HEK293 (cell line): ENCODE data around the gene SERPINI1.

Source experiments
- CTCF ChIA-PET: fragments of 350-600 bp; formaldehyde crosslinking; extraction: SDS; loops from one replicate; lab custom pipeline; 2021; ENCODE audit warnings: antibody characterized with exemption; lab: Yijun Ruan, JAX
- POLR2A ChIA-PET: fragments of 300-600 bp; formaldehyde crosslinking; extraction: SDS; loops from one replicate; lab custom pipeline; 2020; ENCODE audit warnings: antibody characterized with exemption, inconsistent platforms; lab: Yijun Ruan, JAX
- H3K27ac ChIP-seq: fragments of 200-500 bp; sonication (Bioruptor generic); 2 replicates; pipeline ENCODE4 v1.5.1; 2014; ENCODE audit warnings: low read depth, low read length, control low read depth, inconsistent platforms; ENCODE audit errors: extremely low read depth
- H3K36me3 ChIP-seq, 2 experiments: fragments of 200-500 bp in 1 of 2; sonication (Bioruptor generic) in 1 of 2; 1 replicate in 1 of 2; 2 replicates in 1 of 2; pipeline ENCODE4 v1.5.1; 2014 to 2017; ENCODE audit warnings: inconsistent platforms in 2 of 2, low read length in 2 of 2; ENCODE audit not compliant: control insufficient read depth in 2 of 2, insufficient read depth in 1 of 2
- H3K4me1 ChIP-seq: fragments of 200-500 bp; sonication (Bioruptor generic); 2 replicates; pipeline ENCODE4 v1.5.1; 2014; ENCODE audit warnings: mild to moderate bottlenecking, low read length, inconsistent platforms; ENCODE audit not compliant: control insufficient read depth, insufficient read depth
- H3K4me3 ChIP-seq: 2 replicates; pipeline ENCODE4 v1.5.1; 2011; ENCODE audit warnings: low read depth, mild to moderate bottlenecking, control low read depth, low read length, moderate library complexity
- H3K9me3 ChIP-seq: fragments of 200-500 bp; sonication (Bioruptor generic); 2 replicates; pipeline ENCODE4 v1.5.1; 2014; ENCODE audit warnings: low read depth, low read length, inconsistent platforms; ENCODE audit not compliant: control insufficient read depth, insufficient read depth
- KLF9 ChIP-seq: fragments of 450-650 bp; formaldehyde crosslinking; IDR thresholded peaks from 2 replicates; pipeline ENCODE4 v1.5.1; 2016; ENCODE audit warnings: missing biosample characterization, missing genetic modification characterization, low read depth
- ZEB2 ChIP-seq: fragments of 450-650 bp; formaldehyde crosslinking; IDR thresholded peaks from 2 replicates; pipeline ENCODE4 v1.5.1; 2016; ENCODE audit warnings: missing biosample characterization, missing genetic modification characterization
- ZNF221 ChIP-seq: fragments of 450-650 bp; formaldehyde crosslinking; IDR thresholded peaks from 2 replicates; pipeline ENCODE4 v1.5.1; 2017; ENCODE audit warnings: missing biosample characterization, missing genetic modification characterization, borderline replicate concordance
- ZNF701 ChIP-seq: fragments of 450-650 bp; formaldehyde crosslinking; IDR thresholded peaks from 2 replicates; pipeline ENCODE4 v1.5.1; 2016; ENCODE audit warnings: missing biosample characterization, missing genetic modification characterization
- ZNF768 ChIP-seq: fragments of 450-650 bp; formaldehyde crosslinking; IDR thresholded peaks from 2 replicates; pipeline ENCODE4 v1.5.1; 2018; ENCODE audit warnings: missing biosample characterization, mild to moderate bottlenecking, missing genetic modification characterization
- TF ChIP-seq, protein P1 (sequence below): fragments of 450-650 bp; formaldehyde crosslinking; IDR thresholded peaks from 2 replicates; pipeline ENCODE4 v1.5.0; 2017; ENCODE audit warnings: missing biosample characterization, missing genetic modification characterization, borderline replicate concordance
- TF ChIP-seq, protein P2 (sequence below): fragments of 450-650 bp; formaldehyde crosslinking; IDR thresholded peaks from 2 replicates; pipeline ENCODE4 v1.5.1; 2016; ENCODE audit warnings: missing biosample characterization, missing genetic modification characterization
- TF ChIP-seq, protein P3 (sequence below): fragments of 450-650 bp; formaldehyde crosslinking; IDR thresholded peaks from 2 replicates; pipeline ENCODE4 v1.5.1; 2016; ENCODE audit warnings: missing biosample characterization, missing genetic modification characterization
- TF ChIP-seq, protein P4 (sequence below): sonication (generic); formaldehyde crosslinking; IDR thresholded peaks from 2 replicates; pipeline ENCODE4 v1.8.1; 2022; ENCODE audit warnings: mild to moderate bottlenecking, moderate library complexity, missing genetic modification reagents
- TF ChIP-seq, protein P5 (sequence below): fragments of 450-650 bp; formaldehyde crosslinking; IDR thresholded peaks from 2 replicates; pipeline ENCODE4 v1.5.1; 2016; ENCODE audit warnings: missing biosample characterization, missing genetic modification characterization, borderline replicate concordance
- TF ChIP-seq, protein P6 (sequence below): fragments of 450-650 bp; formaldehyde crosslinking; IDR thresholded peaks from 2 replicates; pipeline ENCODE4 v1.5.1; 2016; ENCODE audit warnings: missing biosample characterization, missing genetic modification characterization
- TF ChIP-seq, protein P7 (sequence below): fragments of 450-650 bp; formaldehyde crosslinking; conservative IDR thresholded peaks from 2 replicates; pipeline ENCODE4 v1.5.1; 2016; ENCODE audit warnings: low read depth, missing biosample characterization, missing genetic modification characterization
- TF ChIP-seq, protein P8 (sequence below): fragments of 450-650 bp; formaldehyde crosslinking; IDR thresholded peaks from 2 replicates; pipeline ENCODE4 v1.5.1; 2017; ENCODE audit warnings: missing biosample characterization, missing genetic modification characterization

The SERPINI1 gene

DNA sequence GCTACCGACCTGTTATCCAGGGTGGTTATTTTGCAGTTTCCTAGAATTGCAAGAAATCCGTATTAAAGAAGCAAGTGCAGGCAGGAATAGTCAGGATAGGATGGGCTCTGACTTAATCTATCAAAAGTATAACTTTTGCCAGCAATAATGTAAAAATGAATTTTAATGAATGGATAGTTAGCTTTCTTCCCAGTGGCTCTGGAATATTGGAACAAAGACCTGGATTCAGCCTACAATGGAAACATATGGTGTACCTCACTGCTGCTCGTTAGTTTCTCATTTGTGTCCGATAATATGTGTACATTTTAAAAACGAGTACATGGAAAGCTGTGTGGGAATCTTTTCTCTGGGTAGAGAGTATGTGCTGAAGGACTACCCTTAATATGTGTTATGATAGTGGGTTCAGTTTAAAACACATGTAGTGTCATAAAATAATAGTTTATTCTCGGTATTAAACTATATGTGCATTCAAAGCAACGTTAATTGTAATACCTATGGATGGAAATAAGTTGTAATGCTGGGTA lies 805 bp downstream of the SERPINI1 start (continued):
- TF ChIP-seq, protein P1, sequence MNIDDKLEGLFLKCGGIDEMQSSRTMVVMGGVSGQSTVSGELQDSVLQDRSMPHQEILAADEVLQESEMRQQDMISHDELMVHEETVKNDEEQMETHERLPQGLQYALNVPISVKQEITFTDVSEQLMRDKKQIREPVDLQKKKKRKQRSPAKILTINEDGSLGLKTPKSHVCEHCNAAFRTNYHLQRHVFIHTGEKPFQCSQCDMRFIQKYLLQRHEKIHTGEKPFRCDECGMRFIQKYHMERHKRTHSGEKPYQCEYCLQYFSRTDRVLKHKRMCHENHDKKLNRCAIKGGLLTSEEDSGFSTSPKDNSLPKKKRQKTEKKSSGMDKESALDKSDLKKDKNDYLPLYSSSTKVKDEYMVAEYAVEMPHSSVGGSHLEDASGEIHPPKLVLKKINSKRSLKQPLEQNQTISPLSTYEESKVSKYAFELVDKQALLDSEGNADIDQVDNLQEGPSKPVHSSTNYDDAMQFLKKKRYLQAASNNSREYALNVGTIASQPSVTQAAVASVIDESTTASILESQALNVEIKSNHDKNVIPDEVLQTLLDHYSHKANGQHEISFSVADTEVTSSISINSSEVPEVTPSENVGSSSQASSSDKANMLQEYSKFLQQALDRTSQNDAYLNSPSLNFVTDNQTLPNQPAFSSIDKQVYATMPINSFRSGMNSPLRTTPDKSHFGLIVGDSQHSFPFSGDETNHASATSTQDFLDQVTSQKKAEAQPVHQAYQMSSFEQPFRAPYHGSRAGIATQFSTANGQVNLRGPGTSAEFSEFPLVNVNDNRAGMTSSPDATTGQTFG (tag by site-specific recombination): no peak
- TF ChIP-seq, protein P2, sequence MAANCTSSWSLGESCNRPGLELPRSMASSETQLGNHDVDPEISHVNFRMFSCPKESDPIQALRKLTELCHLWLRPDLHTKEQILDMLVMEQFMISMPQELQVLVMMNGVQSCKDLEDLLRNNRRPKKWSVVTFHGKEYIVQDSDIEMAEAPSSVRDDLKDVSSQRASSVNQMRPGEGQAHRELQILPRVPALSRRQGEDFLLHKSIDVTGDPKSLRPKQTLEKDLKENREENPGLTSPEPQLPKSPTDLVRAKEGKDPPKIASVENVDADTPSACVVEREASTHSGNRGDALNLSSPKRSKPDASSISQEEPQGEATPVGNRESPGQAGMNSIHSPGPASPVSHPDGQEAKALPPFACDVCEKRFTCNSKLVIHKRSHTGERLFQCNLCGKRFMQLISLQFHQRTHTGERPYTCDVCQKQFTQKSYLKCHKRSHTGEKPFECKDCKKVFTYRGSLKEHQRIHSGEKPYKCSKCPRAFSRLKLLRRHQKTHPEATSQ (tag by site-specific recombination): no peak
- TF ChIP-seq ZNF221 (tag by site-specific recombination): no peak
- TF ChIP-seq, protein P3, sequence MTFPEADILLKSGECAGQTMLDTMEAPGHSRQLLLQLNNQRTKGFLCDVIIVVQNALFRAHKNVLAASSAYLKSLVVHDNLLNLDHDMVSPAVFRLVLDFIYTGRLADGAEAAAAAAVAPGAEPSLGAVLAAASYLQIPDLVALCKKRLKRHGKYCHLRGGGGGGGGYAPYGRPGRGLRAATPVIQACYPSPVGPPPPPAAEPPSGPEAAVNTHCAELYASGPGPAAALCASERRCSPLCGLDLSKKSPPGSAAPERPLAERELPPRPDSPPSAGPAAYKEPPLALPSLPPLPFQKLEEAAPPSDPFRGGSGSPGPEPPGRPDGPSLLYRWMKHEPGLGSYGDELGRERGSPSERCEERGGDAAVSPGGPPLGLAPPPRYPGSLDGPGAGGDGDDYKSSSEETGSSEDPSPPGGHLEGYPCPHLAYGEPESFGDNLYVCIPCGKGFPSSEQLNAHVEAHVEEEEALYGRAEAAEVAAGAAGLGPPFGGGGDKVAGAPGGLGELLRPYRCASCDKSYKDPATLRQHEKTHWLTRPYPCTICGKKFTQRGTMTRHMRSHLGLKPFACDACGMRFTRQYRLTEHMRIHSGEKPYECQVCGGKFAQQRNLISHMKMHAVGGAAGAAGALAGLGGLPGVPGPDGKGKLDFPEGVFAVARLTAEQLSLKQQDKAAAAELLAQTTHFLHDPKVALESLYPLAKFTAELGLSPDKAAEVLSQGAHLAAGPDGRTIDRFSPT (tag by site-specific recombination): no peak

DNA sequence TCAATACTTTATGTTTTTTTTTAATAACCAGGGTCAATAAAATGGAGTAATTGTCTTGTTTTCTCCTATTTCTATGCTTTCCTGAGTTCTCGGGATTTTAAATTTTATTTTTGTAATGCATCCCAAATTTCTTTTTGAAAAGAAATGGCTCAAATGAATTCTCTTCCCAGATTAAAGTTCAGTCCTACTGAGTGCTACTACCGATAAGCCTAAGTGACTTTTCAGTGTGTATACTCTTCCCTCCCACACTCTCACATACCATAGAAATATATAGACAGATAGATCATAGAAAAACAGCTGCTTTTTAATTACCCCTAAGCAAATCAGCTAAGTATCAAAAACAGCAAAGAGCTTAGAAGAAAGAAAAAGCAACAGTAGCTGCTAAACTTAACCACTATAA lies 1.5 kb downstream of the SERPINI1 start:
- no peak overlapping the region for H3K4me3 ChIP-seq
- no peak overlapping the region for H3K27ac ChIP-seq
- no peaks in the 10 kb centered on the region; the same call in 1 of the 2 replicates for H3K4me1 ChIP-seq
- POLR2A ChIA-PET: no interaction called here
- H3K36me3 ChIP-seq: no peaks in the 10 kb centered on the region
- H3K9me3 ChIP-seq: no peaks in the 10 kb centered on the region
- CTCF ChIA-PET: interaction anchor here (0.7 kb wide), 2 partner anchors 304 to 365 kb away, joined by 4 to 5 read pairs; no protein-coding TSS in a partner anchor
- TF ChIP-seq, protein P4, sequence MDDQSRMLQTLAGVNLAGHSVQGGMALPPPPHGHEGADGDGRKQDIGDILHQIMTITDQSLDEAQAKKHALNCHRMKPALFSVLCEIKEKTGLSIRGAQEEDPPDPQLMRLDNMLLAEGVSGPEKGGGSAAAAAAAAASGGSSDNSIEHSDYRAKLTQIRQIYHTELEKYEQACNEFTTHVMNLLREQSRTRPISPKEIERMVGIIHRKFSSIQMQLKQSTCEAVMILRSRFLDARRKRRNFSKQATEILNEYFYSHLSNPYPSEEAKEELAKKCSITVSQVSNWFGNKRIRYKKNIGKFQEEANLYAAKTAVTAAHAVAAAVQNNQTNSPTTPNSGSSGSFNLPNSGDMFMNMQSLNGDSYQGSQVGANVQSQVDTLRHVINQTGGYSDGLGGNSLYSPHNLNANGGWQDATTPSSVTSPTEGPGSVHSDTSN (CRISPR knock-in tag): no peak
- TF ChIP-seq KLF9 (tag by site-specific recombination): no peak
- TF ChIP-seq, protein P5, sequence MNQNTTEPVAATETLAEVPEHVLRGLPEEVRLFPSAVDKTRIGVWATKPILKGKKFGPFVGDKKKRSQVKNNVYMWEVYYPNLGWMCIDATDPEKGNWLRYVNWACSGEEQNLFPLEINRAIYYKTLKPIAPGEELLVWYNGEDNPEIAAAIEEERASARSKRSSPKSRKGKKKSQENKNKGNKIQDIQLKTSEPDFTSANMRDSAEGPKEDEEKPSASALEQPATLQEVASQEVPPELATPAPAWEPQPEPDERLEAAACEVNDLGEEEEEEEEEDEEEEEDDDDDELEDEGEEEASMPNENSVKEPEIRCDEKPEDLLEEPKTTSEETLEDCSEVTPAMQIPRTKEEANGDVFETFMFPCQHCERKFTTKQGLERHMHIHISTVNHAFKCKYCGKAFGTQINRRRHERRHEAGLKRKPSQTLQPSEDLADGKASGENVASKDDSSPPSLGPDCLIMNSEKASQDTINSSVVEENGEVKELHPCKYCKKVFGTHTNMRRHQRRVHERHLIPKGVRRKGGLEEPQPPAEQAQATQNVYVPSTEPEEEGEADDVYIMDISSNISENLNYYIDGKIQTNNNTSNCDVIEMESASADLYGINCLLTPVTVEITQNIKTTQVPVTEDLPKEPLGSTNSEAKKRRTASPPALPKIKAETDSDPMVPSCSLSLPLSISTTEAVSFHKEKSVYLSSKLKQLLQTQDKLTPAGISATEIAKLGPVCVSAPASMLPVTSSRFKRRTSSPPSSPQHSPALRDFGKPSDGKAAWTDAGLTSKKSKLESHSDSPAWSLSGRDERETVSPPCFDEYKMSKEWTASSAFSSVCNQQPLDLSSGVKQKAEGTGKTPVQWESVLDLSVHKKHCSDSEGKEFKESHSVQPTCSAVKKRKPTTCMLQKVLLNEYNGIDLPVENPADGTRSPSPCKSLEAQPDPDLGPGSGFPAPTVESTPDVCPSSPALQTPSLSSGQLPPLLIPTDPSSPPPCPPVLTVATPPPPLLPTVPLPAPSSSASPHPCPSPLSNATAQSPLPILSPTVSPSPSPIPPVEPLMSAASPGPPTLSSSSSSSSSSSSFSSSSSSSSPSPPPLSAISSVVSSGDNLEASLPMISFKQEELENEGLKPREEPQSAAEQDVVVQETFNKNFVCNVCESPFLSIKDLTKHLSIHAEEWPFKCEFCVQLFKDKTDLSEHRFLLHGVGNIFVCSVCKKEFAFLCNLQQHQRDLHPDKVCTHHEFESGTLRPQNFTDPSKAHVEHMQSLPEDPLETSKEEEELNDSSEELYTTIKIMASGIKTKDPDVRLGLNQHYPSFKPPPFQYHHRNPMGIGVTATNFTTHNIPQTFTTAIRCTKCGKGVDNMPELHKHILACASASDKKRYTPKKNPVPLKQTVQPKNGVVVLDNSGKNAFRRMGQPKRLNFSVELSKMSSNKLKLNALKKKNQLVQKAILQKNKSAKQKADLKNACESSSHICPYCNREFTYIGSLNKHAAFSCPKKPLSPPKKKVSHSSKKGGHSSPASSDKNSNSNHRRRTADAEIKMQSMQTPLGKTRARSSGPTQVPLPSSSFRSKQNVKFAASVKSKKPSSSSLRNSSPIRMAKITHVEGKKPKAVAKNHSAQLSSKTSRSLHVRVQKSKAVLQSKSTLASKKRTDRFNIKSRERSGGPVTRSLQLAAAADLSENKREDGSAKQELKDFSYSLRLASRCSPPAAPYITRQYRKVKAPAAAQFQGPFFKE (tag by site-specific recombination): no peak
- no peak for TF ChIP-seq ZEB2 (tag by site-specific recombination)
- no peak for TF ChIP-seq ZNF701 (tag by site-specific recombination)
- TF ChIP-seq ZNF768: no peak
- TF ChIP-seq, protein P6, sequence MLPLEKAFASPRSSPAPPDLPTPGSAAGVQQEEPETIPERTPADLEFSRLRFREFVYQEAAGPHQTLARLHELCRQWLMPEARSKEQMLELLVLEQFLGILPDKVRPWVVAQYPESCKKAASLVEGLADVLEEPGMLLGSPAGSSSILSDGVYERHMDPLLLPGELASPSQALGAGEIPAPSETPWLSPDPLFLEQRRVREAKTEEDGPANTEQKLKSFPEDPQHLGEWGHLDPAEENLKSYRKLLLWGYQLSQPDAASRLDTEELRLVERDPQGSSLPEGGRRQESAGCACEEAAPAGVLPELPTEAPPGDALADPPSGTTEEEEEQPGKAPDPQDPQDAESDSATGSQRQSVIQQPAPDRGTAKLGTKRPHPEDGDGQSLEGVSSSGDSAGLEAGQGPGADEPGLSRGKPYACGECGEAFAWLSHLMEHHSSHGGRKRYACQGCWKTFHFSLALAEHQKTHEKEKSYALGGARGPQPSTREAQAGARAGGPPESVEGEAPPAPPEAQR (tag by site-specific recombination): no peak
- TF ChIP-seq, protein P7, sequence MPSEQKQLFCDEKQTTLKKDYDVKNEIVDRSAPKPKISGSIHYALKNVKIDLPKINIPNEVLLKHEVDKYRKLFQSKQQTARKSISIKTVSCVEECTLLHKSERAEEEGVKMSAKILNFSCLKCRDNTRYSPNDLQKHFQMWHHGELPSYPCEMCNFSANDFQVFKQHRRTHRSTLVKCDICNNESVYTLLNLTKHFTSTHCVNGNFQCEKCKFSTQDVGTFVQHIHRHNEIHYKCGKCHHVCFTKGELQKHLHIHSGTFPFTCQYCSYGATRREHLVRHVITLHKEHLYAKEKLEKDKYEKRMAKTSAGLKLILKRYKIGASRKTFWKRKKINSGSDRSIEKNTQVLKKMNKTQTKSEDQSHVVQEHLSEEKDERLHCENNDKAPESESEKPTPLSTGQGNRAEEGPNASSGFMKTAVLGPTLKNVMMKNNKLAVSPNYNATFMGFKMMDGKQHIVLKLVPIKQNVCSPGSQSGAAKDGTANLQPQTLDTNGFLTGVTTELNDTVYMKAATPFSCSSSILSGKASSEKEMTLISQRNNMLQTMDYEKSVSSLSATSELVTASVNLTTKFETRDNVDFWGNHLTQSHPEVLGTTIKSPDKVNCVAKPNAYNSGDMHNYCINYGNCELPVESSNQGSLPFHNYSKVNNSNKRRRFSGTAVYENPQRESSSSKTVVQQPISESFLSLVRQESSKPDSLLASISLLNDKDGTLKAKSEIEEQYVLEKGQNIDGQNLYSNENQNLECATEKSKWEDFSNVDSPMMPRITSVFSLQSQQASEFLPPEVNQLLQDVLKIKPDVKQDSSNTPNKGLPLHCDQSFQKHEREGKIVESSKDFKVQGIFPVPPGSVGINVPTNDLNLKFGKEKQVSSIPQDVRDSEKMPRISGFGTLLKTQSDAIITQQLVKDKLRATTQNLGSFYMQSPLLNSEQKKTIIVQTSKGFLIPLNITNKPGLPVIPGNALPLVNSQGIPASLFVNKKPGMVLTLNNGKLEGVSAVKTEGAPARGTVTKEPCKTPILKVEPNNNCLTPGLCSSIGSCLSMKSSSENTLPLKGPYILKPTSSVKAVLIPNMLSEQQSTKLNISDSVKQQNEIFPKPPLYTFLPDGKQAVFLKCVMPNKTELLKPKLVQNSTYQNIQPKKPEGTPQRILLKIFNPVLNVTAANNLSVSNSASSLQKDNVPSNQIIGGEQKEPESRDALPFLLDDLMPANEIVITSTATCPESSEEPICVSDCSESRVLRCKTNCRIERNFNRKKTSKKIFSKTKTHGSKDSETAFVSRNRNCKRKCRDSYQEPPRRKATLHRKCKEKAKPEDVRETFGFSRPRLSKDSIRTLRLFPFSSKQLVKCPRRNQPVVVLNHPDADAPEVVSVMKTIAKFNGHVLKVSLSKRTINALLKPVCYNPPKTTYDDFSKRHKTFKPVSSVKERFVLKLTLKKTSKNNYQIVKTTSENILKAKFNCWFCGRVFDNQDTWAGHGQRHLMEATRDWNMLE (tag by site-specific recombination): no peak
- TF ChIP-seq, protein P8, sequence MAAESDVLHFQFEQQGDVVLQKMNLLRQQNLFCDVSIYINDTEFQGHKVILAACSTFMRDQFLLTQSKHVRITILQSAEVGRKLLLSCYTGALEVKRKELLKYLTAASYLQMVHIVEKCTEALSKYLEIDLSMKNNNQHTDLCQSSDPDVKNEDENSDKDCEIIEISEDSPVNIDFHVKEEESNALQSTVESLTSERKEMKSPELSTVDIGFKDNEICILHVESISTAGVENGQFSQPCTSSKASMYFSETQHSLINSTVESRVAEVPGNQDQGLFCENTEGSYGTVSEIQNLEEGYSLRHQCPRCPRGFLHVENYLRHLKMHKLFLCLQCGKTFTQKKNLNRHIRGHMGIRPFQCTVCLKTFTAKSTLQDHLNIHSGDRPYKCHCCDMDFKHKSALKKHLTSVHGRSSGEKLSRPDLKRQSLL (tag by site-specific recombination): no peak
